Fibroblast of skin of scalp (primary cell): ENCODE data around the gene B4GALT2.

ENCODE experiments used
- DNase-seq: peaks from one replicate; pipeline ENCODE4 v3.0.0-alpha.2; 2013

Gene B4GALT2

DNA sequence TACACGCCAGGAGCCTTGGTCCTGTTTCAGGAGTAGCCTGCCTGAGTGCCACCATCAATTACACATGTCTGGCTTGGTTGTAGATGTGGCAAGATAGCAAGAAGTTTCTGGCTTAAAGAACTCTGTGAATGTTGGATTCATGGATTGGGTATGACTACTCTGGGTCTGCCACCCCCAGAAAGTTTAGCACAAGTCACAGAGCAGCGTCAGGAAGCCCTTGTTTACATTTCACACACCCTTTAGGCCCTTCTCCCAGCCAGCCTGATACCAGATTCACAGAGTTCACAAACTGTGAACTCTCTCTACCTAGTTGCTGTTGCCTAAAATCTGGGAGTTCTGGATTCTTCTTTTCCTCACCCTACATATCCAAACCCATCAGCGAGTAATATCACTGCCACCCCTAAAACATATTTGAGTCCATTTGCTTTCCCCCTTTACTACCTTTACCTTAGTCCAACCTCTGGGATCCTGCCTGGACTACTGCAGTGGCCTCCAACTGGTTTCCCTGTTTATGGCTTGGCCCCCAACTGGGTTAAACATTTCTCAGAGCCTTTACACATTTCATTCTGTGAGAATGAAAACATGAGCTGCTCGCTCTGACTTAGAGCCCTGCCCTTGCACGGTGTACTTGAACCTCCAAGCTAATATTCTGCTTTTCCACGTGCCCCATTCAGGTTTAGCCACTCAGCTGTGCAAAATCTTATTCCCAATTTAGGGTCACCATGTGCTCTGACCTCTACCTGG, 8.3 kb downstream of the B4GALT2 start:
- DNase-seq, result no peak

- no peak for DNase-seq
Measured at GRCh38 chr1:43990271-43991199, 11.5 kb downstream of the B4GALT2 start.

DNA sequence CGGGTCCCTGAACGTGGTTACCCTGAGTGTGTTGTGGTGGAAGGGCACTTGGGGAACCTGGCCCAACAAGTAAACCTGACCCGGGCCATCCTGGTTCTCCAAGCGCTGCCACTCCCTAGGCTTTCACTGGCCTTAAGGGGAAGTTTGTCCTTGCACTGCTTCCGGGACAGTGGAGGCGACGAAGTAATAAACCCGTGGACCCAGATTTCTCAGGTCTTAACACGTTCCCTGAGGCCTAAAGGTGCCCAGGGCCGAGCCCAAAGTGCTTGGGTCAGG, 12.1 kb downstream of the B4GALT2 start:
- no peak for DNase-seq

- DNase-seq, result peak; percentile 84
Measured at GRCh38 chr1:43991476-43992231, 12.6 kb downstream of the B4GALT2 start, which contains the start of gene CCDC24. CCDC24 (plus strand) TSS chr1:43991599; CDS start chr1:43991879, 280 bp downstream.

DNA sequence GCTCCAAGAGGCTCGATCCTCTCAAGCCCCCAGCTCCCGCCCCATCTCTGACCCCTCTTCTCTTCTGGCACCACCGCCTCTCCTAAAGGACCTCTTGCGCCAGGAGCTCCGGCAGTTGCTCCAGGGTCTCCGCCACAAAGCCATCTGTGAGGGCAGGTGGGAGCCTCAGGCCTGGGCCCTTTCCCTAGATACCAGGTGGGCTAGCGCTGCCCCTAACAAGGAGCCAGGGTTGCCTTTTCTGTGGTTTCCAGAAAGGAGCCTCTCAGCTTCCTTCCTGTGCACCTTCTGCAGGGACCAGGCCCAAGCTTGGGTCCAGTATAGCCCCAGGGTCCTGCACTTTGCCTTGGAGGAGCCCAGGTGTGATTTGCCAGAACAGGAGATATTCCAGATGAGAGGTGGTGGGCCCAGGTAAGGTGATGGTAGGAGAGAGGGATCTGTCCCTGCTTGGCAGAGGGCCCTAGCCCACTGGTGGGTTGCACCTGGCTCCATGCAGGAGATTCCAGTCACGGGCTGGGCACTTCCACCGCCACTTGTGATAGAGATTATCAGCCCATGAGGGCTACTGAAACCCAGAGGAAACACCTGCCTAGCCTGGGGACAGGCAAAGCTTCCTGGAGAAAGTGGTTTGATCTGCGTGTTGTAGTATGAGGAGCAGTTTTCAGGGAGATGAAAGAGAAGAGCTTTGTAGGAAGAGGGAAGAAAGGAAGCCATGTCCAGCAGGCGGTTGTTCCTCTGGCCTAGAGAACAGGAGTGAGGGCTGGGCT, 13.4 kb downstream of the B4GALT2 start:
- no peak for DNase-seq

GRCh38 chr1:43993206-43993914, 14.3 kb downstream of the B4GALT2 start:
- DNase-seq, result no peak

- DNase-seq, result no peak
Measured at GRCh38 chr1:43994071-43994470, 15.1 kb downstream of the B4GALT2 start.

DNA sequence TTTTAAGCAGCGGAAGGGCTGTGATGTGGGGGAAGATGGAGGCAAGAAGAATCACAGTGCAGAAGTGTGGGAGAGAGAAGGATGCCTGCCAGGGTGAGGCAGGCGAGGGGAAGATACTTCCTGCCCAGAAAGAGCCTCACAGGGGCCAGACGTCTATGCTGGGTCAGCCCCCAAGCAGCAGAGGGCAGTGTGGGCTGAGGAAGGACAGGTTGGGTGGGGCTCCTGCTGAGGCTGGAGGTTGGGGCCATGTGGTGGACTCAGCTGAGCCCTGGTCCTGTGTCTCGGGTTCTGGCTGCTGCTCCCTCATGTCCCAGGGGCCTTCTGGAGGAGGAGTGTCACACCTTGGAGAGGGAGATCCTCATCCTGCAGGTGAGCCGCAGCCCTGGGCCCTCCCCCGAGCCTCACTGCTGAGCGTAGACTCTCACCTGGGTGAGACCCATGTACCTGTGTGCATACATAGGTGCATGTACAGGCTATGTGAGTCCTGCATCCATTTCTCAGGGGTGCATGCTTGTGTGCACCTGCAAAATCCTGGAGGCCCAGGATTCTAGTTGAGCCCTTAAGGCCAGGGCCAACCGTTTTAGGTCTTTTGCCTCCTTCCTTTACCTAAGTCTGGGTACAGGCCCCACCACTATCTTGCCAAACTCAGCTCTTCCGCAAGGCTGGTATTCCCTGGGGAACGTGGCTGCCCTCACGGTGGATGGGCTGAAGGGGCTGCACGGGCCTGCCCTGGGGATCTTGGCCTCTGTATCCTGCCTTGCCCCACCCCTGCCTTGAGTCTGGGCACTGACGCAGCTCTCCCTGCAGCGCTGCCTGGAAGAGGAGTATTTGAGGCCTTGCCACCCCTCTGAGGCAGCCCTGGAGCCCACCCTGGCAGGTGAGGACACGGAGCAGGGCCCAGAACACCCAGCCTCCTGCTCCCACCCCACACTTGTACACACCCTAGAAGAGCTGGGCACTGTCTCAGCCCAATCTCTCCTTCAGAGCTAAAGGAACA, 16.1 kb downstream of the B4GALT2 start:
- DNase-seq, result peak; percentile 48

- no peak for DNase-seq
Measured at GRCh38 chr1:43995984-43996732, 17.1 kb downstream of the B4GALT2 start.

DNA sequence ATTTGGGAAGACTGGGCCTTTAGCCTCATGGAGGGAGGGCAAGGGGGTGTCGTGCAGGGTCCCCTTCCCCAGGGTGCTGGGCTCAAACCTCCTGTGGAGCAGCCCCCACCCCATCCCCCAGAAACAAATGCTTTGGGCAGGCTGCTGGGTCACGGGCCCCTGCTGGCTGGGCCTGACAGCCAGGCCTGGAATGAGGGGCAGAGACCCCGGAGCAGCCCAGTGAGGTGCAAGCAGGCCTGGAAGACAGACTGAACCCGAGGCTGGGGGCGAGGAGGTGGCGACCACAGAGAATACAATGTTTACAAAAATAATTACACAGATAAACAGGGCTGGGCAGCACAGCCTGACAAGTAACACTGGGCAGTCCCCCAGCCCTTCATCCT, 17.7 kb downstream of the B4GALT2 start:
- DNase-seq, result no peak

GRCh38 chr1:43997295-43997999, 18.4 kb downstream of the B4GALT2 start:
- DNase-seq, result no peak

DNA sequence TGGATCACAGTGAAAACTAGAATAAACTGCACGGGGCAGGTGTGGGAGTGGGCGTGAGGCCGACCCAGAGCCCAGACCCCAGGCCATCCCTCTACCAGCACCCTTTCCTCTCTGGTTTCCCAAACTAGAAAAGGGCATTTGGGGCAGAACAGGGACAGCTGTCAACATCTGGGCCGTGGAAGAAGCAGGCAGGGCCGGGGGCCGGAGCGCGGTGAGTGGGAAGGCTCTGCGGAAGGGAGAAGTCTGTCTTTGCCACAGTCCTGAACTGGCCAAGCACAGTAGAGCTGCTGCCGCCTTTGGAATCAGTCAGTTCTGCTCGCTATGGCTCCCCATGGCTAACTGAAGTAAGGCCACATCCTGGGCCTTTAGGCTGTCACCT, 19.0 kb downstream of the B4GALT2 start:
- no peak for DNase-seq

DNA sequence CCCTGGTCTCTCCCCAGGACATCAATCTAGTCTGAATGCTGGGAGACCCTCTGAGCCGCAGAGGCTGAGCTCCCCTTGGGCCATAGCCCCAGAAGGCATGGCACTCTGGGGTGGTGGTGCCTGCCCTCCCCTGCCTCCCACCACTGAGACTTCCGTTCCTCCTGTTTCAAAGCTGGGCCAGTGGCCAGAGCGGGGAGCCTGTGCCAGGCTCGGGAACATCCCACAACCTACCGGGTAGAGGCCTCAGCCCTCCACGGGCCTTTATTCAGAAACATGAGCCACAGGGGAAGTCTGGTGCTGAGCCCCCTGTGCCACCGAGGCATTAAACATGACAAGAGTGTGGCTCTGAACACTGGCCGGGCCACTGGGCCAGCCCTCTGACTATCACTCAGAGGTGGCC, 20.4 kb downstream of the B4GALT2 start:
- no peak for DNase-seq

- DNase-seq, result no peak
Measured at GRCh38 chr1:44000122-44000665, 21.2 kb downstream of the B4GALT2 start.

GRCh38 chr1:44002165-44002564, 23.2 kb downstream of the B4GALT2 start:
- no peak for DNase-seq

- no peak for DNase-seq
Measured at GRCh38 chr1:44002606-44003157, 23.7 kb downstream of the B4GALT2 start.

GRCh38 chr1:44008259-44008658, 29.2 kb downstream of the B4GALT2 start:
- no peak for DNase-seq

GRCh38 chr1:44010935-44011471, 32.0 kb downstream of the B4GALT2 start:
- no peak for DNase-seq
